BE2C (cell line): ENCODE results near the gene MAP6D1.

Source experiments
- DNase-seq: peaks from one replicate; pipeline ENCODE4 v3.0.0-alpha.2; 2020
- H3K27me3 ChIP-seq: fragments of 250-450 bp; sonication (Bioruptor Pico); 2 replicates; pipeline ENCODE4 v1.5.1; 2020; ENCODE audit warnings: mild to moderate bottlenecking
- H3K36me3 ChIP-seq: fragments of 250-450 bp; sonication (Bioruptor Pico); 2 replicates; pipeline ENCODE4 v1.5.1; 2020; ENCODE audit warnings: mild to moderate bottlenecking
- H3K4me1 ChIP-seq: fragments of 250-450 bp; sonication (Bioruptor Pico); 2 replicates; pipeline ENCODE4 v1.5.1; 2020
- H3K4me3 ChIP-seq: 2 replicates; pipeline ENCODE4 v1.5.1; 2011; ENCODE audit warnings: low read depth, low read length
- H3K9me3 ChIP-seq: fragments of 250-450 bp; sonication (Bioruptor Pico); 2 replicates; pipeline ENCODE4 v1.5.1; 2020
- CTCF ChIP-seq: IDR thresholded peaks from 2 replicates; pipeline ENCODE4 v1.5.1; 2012; ENCODE audit warnings: mild to moderate bottlenecking, low read depth, low read length

The MAP6D1 gene

DNA sequence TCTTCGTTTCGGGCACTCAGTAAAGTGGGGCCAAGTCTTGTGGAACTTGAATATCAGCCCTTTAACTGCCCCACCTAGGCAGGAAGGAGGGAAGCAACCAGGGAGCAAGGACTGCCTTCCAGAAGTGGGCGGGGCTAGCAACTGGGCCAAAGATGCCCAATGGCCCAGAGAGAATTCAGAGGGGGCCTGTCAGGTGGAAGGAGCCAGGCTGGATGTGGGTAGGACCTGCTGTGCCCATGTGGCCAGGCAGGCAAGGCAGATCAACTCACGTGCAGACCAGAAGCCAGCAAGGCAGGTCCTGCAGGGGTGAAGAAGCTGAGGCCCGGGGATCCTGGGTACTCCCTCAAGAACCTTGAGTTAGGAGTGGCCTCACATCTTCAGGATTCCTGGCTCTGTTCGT lies 5.5 kb downstream of the MAP6D1 start:
- no peak for TF ChIP-seq CTCF

DNA sequence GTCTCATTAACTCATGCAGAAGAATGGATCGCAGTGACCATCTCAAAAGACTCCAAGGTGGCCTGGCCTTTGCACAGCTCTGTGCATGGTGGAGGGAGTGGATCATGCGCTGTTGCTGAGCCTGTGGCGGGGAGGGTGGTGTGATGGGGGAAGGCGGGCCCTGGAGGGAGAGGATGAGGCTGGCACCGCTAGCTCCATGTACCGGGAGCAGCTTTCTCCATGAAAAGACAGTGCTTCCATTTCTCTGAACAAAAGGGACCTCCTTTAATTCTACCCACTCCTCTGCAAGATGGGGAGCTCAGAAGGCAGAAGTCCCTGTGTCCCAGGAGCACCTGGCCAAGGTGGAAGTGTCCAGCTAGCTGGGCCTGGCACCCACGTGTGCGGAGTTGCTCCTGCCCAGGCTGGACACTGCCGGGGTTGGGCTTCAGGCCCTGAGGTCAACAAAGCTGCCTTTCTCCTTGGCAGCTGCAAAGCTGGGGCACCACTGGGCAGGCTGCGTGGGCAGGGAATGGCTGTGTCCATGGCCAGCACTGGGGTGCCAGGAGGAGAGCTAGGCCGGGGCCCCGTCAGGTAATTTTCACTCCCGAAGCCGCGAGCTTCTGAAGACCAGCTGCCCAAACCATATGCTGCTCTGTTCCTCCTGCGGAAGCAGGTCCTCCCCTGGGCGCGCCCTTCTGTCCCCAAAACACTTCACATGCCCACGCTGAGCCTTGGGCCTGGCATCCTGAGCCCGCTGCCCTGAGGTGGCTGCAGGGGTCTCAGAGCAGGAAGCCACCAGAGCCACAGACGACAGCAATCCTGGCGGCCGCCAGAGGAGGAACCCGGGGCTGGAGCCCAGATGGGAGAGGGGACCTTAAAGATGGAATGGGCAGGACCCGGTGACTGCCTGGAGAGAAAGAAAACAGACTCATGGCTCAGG lies 6.4 kb downstream of the MAP6D1 start:
- no peaks in the 10 kb centered on the region for H3K27me3 ChIP-seq
- H3K9me3 ChIP-seq: no peaks in the 10 kb centered on the region
- TF ChIP-seq CTCF: no peak
- peaks cover 12% of the 10 kb centered on the region for H3K36me3 ChIP-seq
- H3K4me3 ChIP-seq: no peak overlapping the region
- no peak for DNase-seq
- peaks cover 2% of the 10 kb centered on the region; the same call in 1 of the 2 replicates for H3K4me1 ChIP-seq

More for the DNA sequence above, 5.5 kb downstream of the MAP6D1 start:
- H3K27me3 ChIP-seq: no peaks in the 10 kb centered on the region
- no peak overlapping the region for H3K4me3 ChIP-seq
- DNase-seq: no peak
- peaks cover 12% of the 10 kb centered on the region for H3K36me3 ChIP-seq
- H3K9me3 ChIP-seq: no peaks in the 10 kb centered on the region
- H3K4me1 ChIP-seq: peaks cover 6% of the 10 kb centered on the region; the same call in 1 of the 2 replicates

- H3K36me3 ChIP-seq: peaks cover 12% of the 10 kb centered on the region
- no peaks in the 10 kb centered on the region for H3K27me3 ChIP-seq
- no peaks in the 10 kb centered on the region for H3K4me1 ChIP-seq
- DNase-seq: no peak
- H3K4me3 ChIP-seq: no peak overlapping the region
- TF ChIP-seq CTCF: no peak
- no peaks in the 10 kb centered on the region for H3K9me3 ChIP-seq
Observed at GRCh38 chr3:183818041-183818620, 7.2 kb downstream of the MAP6D1 start.

- Histone ChIP-seq H3K9me3 (no peaks in the 10 kb centered on the region), H3K27me3 (no peaks in the 10 kb centered on the region), H3K4me1 (no peaks in the 10 kb centered on the region), H3K36me3 (peaks cover 12% of the 10 kb centered on the region), H3K4me3 (no peak overlapping the region)
- no peak for TF ChIP-seq CTCF
- DNase-seq: no peak
Observed at GRCh38 chr3:183817639-183818038, 7.7 kb downstream of the MAP6D1 start.

GRCh38 chr3:183816681-183817510 lies 8.5 kb downstream of the MAP6D1 start:
- no peaks in the 10 kb centered on the region for H3K27me3 ChIP-seq
- no peaks in the 10 kb centered on the region for H3K4me1 ChIP-seq
- no peak overlapping the region for H3K4me3 ChIP-seq
- DNase-seq: no peak
- H3K36me3 ChIP-seq: peaks cover 17% of the 10 kb centered on the region
- no peak for TF ChIP-seq CTCF
- H3K9me3 ChIP-seq: no peaks in the 10 kb centered on the region
